Uterus (tissue), 4 donors: ENCODE data around the gene USB1. TPM values are rescaled to one million over a fixed set of nuclear protein-coding genes. Genes with fewer than 3 reads are reported as not detected.

ENCODE experiments used
- DNase-seq, 2 donors: peaks; one replicate each; pipeline ENCODE4 v3.0.0-alpha.2; 2019 to 2020
- H3K27ac ChIP-seq, 2 donors: fragments of 200-600 bp; sonication (generic); 1 replicate in 1 of 2; 2 replicates in 1 of 2; pipeline ENCODE4 v1.5.1; 2016 to 2018
- H3K27me3 ChIP-seq, 2 donors: fragments of 200-600 bp; sonication (generic); one replicate each; pipeline ENCODE4 v1.5.1; 2018 to 2019; ENCODE audit warnings: control low read depth in 1 of 2
- H3K36me3 ChIP-seq, 2 donors: fragments of 200-600 bp; sonication (generic); one replicate each; pipeline ENCODE4 v1.5.1; 2019; ENCODE audit warnings: control low read depth in 1 of 2
- H3K4me1 ChIP-seq, 2 donors: fragments of 200-600 bp; sonication (generic); one replicate each; pipeline ENCODE4 v1.5.1; 2018 to 2019; ENCODE audit warnings: control low read depth in 1 of 2
- H3K4me3 ChIP-seq, 2 donors: fragments of 200-600 bp; sonication (generic); 1 replicate in 1 of 2; 2 replicates in 1 of 2; pipeline ENCODE4 v1.5.1; 2018 to 2019; ENCODE audit warnings: mild to moderate bottlenecking in 1 of 2
- H3K9me3 ChIP-seq, 2 donors: fragments of 200-600 bp; sonication (generic); one replicate each; pipeline ENCODE4 v1.5.1; 2019; ENCODE audit warnings: control low read depth in 1 of 2
- CTCF ChIP-seq, 4 experiments: fragments of 200-600 bp in 2 of 4; fragments of 450-650 bp in 2 of 4; sonication (generic) in 2 of 4; IDR thresholded peaks; one replicate each; pipeline ENCODE4 v1.5.1; 2016 to 2019; ENCODE audit warnings: antibody characterized with exemption in 4 of 4, mild to moderate bottlenecking in 2 of 4, moderate library complexity in 1 of 4
- POLR2A ChIP-seq, 2 donors: fragments of 450-650 bp; IDR thresholded peaks; one replicate each; pipeline ENCODE4 v1.6.1; 2016; ENCODE audit warnings: antibody characterized with exemption in 2 of 2, mild to moderate bottlenecking in 1 of 2, moderate library complexity in 1 of 2
- intact Hi-C: fragments of 100-400 bp; cut with DNase I; formaldehyde crosslinking; loops from one replicate; pipeline ENCODE4 v1.15.1; 2023; ENCODE audit warnings: low total_unique reads
- total RNA-seq, 4 donors: library from RNA; depleted of rRNA in 3 of 4; stranded (reverse); fragments of >200 nt in 3 of 4; gene quantifications; one replicate each; pipeline versions ENCODE4 v1.1.0 to v1.2.4, GENCODE V29; 2014 to 2023
- donor health status: DM: yes; HTN: yes; CAD: no.

Gene USB1
- total RNA-seq, 4 donors from 2014 or later = 2.0 to 34.9 (median 14.9) TPM

- Histone ChIP-seq H3K27me3 (no peaks in the 10 kb centered on the region), H3K4me3 (no peak overlapping the region), H3K4me1 (no peaks in the 10 kb centered on the region), H3K27ac (no peak overlapping the region), H3K36me3 (no peaks in the 10 kb centered on the region), H3K9me3 (no peaks in the 10 kb centered on the region)
- intact Hi-C loops = no loop called here
- DNase-seq = no peak
- TF ChIP-seq POLR2A (IDR thresholded peaks at IDR 0.05) (no peak), CTCF (IDR thresholded peaks at IDR 0.05) (no peak)
Observed at GRCh38 chr16:58034774-58035173, 33.6 kb downstream of the USB1 start.

DNA sequence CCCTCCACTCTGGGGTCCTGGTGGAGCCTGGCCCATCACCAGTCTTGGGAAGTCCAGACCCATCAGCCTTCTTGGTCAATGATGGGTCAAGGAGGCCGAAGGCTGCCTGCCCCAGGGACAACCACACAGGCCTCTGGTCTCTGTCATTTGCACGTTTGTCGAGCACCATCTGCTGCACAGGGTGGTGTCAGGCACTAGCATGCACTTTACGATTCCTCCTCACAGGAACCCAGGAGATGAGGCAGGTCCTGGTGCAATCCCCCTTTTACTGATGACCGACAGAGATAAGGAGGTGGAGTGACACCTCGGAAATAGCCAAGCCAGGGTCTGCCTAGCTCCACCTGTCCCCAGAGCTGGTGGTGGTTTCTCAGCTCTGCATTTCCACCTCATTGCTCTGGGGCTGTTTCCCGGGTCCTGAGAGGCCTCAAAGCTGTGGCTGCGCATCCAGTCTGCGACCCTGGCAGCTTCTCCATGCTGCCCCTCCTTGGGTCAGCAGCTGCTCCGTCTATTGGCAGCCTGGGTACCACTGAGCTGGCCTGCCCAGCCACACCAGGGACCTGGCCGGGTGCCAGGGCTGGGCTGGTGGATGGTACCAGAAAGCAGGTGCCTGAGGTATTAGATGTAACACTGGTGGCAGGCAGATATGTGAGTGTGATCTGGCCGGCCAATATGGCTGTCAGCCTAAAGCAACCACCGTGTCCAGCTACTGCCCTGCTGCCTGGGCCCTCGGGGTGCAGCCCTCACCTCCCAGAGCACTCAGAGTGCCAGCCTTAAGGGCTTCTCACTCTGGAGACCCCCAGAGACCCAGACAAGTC, 34.4 kb downstream of the USB1 start:
- no peaks in the 10 kb centered on the region for H3K27me3 ChIP-seq
- no peak overlapping the region for H3K27ac ChIP-seq
- no peaks in the 10 kb centered on the region for H3K36me3 ChIP-seq
- no peaks in the 10 kb centered on the region for H3K4me1 ChIP-seq
- intact Hi-C loops = no loop called here
- no peak overlapping the region for H3K4me3 ChIP-seq
- DNase-seq = no peak
- H3K9me3 ChIP-seq = no peaks in the 10 kb centered on the region
- TF ChIP-seq CTCF (IDR thresholded peaks at IDR 0.05) = no peak
- no peak for TF ChIP-seq POLR2A (IDR thresholded peaks at IDR 0.05)

DNA sequence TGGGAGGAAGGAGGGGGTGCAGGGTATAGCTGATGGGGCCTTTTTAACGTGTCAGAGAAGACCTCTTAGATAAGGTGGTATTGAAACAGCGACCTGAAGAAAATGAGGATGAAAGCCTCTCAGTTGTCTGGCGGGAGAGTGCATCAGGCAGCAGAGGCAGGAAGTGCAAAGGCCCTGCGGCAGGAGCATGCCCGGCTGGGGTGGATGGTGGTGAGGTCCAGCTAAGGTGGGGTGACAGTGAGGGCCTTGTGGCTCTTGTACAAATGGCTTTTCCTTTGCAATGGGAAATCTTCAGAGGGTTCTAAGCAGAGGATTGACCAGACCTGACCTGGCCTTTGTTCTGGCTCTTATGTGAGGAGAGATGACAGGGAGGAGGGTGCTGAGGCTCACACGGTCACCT, 35.7 kb downstream of the USB1 start:
- TF ChIP-seq POLR2A (IDR thresholded peaks at IDR 0.05) = no peak
- no peak for TF ChIP-seq CTCF (IDR thresholded peaks at IDR 0.05)
- H3K4me1 ChIP-seq = no peaks in the 10 kb centered on the region
- no peak for DNase-seq
- intact Hi-C loops = no loop called here
- no peaks in the 10 kb centered on the region for H3K36me3 ChIP-seq
- H3K4me3 ChIP-seq = no peak overlapping the region
- H3K27ac ChIP-seq = no peak overlapping the region
- H3K27me3 ChIP-seq = no peaks in the 10 kb centered on the region
- H3K9me3 ChIP-seq = no peaks in the 10 kb centered on the region

DNA sequence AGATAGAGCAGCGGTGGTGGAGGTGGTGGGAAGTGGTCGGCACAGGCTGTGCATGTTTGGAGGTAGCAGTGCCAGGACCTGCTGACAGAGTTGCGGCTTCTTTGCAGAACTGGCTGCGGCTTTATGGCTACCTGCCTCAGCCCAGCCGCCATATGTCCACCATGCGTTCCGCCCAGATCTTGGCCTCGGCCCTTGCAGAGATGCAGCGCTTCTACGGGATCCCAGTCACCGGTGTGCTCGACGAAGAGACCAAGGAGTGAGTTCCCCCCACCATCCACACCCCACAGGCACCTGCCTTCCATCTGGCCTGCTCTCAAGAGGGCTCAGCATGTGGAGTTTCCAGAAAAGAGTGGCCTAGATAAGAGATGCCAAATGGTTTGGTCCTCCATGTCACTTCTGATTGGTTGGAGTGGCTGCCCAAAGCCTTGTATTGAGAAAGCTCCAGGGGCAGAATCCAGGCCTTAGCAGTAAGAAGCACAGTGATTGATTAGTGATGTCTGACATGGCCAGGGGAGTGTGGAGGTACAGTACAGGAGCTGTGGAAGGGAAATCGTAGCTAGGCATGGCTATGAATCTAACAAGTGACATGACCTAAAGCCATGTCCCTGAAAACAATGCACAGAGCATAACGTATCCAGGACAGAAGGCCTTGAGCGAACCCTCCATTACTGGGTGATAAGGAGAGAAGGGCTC, 36.3 kb downstream of the USB1 start:
- Histone ChIP-seq H3K36me3 (no peaks in the 10 kb centered on the region), H3K27me3 (no peaks in the 10 kb centered on the region), H3K27ac (no peak overlapping the region), H3K4me3 (no peak overlapping the region), H3K4me1 (no peaks in the 10 kb centered on the region), H3K9me3 (no peaks in the 10 kb centered on the region)
- DNase-seq = no peak
- no peak for TF ChIP-seq POLR2A (IDR thresholded peaks at IDR 0.05)
- TF ChIP-seq CTCF (IDR thresholded peaks at IDR 0.05) = no peak
- intact Hi-C loops = no loop called here

DNA sequence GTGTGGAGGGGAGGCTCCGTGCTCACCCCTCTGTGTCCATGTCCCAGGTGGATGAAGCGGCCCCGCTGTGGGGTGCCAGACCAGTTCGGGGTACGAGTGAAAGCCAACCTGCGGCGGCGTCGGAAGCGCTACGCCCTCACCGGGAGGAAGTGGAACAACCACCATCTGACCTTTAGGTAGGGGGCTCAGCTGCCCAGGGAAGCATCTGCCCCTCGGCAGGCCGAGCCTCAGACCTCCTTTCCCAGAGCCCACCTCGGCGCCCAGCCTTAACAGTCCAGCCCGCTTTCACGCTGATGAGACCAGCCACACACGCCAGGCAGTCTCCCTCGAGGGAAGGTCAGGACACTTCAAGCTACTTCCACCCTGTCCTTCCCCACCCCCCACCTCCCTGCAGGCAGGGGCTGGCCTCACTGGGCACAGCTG, 37.0 kb downstream of the USB1 start:
- Histone ChIP-seq H3K27me3 (no peaks in the 10 kb centered on the region), H3K4me1 (no peaks in the 10 kb centered on the region), H3K27ac (no peak overlapping the region), H3K36me3 (no peaks in the 10 kb centered on the region), H3K4me3 (no peak overlapping the region), H3K9me3 (no peaks in the 10 kb centered on the region)
- DNase-seq = no peak
- intact Hi-C loops = no loop called here
- TF ChIP-seq CTCF (IDR thresholded peaks at IDR 0.05) (no peak), POLR2A (IDR thresholded peaks at IDR 0.05) (no peak)
